Liver (tissue), 3 donors: ENCODE results near the gene KANSL1.

Source experiments
- JUND ChIP-seq, 2 donors: IDR thresholded peaks; 2 replicates each; pipeline ENCODE4 v1.6.1; 2016; ENCODE audit warnings: antibody characterized with exemption in 2 of 2
- SP1 ChIP-seq: IDR thresholded peaks from 2 replicates; pipeline ENCODE4 v1.6.1; 2018; ENCODE audit warnings: antibody characterized with exemption, mild to moderate bottlenecking
- TF ChIP-seq, protein P1 (sequence below): IDR thresholded peaks from 2 replicates; pipeline ENCODE4 v1.6.1; 2016; ENCODE audit warnings: antibody characterized with exemption
- TF ChIP-seq, protein P2 (sequence below): fragments of 150-350 bp; IDR thresholded peaks from 2 replicates; pipeline ENCODE4 v1.5.1; 2017; ENCODE audit warnings: improper control_type of control experiment, low read depth, low read length; ENCODE audit not compliant: missing input control
- donor health status: healthy.
- donor health status: healthy.

DNA sequence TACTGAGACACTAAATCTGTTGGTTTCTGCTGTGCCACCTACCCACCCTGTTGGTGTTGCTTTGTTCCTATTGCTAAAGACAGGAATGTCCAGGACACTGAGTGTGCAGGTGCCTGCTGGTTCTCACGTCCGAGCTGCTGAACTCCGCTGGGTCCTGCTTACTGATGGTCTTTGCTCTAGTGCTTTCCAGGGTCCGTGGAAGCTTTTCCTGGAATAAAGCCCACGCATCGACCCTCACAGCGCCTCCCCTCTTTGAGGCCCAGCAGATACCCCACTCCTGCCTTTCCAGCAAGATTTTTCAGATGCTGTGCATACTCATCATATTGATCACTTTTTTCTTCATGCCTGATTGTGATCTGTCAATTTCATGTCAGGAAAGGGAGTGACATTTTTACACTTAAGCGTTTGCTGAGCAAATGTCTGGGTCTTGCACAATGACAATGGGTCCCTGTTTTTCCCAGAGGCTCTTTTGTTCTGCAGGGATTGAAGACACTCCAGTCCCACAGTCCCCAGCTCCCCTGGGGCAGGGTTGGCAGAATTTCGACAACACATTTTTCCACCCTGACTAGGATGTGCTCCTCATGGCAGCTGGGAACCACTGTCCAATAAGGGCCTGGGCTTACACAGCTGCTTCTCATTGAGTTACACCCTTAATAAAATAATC, 179.6 kb downstream of the KANSL1 start:
- TF ChIP-seq, protein P1, sequence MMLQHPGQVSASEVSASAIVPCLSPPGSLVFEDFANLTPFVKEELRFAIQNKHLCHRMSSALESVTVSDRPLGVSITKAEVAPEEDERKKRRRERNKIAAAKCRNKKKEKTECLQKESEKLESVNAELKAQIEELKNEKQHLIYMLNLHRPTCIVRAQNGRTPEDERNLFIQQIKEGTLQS = no peak
- no peak for TF ChIP-seq JUND (IDR thresholded peaks at IDR 0.05)
- TF ChIP-seq, protein P2, sequence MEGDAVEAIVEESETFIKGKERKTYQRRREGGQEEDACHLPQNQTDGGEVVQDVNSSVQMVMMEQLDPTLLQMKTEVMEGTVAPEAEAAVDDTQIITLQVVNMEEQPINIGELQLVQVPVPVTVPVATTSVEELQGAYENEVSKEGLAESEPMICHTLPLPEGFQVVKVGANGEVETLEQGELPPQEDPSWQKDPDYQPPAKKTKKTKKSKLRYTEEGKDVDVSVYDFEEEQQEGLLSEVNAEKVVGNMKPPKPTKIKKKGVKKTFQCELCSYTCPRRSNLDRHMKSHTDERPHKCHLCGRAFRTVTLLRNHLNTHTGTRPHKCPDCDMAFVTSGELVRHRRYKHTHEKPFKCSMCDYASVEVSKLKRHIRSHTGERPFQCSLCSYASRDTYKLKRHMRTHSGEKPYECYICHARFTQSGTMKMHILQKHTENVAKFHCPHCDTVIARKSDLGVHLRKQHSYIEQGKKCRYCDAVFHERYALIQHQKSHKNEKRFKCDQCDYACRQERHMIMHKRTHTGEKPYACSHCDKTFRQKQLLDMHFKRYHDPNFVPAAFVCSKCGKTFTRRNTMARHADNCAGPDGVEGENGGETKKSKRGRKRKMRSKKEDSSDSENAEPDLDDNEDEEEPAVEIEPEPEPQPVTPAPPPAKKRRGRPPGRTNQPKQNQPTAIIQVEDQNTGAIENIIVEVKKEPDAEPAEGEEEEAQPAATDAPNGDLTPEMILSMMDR = no peak
- no peak for TF ChIP-seq SP1
